Measurements from ENCODE around the gene CCDC6.

Gene CCDC6

GRCh38 chr10:59888781-59889435 lies 17.4 kb downstream of the CCDC6 start:
- Histone ChIP-seq H3K4me2 (ENCODE audit: low read depth, low read length, poor library complexity, severe bottlenecking) (no peak overlapping the region), H3K9ac (ENCODE audit: low read length) (no peak overlapping the region), H3K36me3 (ENCODE audit: low read length) (no peaks in the 10 kb centered on the region), H3K9me3 (ENCODE audit: insufficient read depth, low read length) (no peaks in the 10 kb centered on the region), H3K4me3 (ENCODE audit: insufficient read depth, low read length, poor library complexity, severe bottlenecking) (no peak overlapping the region), H3K27ac (ENCODE audit: low read depth, low read length) (no peak overlapping the region), H3F3A (ENCODE audit: insufficient read depth) (peaks cover 19% of the 10 kb centered on the region), H2AFZ (ENCODE audit: low read depth, low read length, severe bottlenecking) (no peak overlapping the region), H3K79me2 (ENCODE audit: insufficient read depth, low read length) (peaks cover 94% of the 10 kb centered on the region), H4K20me1 (ENCODE audit: low read depth, low read length) (peaks cover 40% of the 10 kb centered on the region), H3K9me2 (replicated peaks; ENCODE audit: insufficient read depth, low read length) (no peaks in the 10 kb centered on the region), H3K27me3 (ENCODE audit: low read length) (no peaks in the 10 kb centered on the region)
- TF ChIP-seq CTCF (IDR thresholded peaks at IDR 0.05; ENCODE audit: insufficient read depth, low read length, poor library complexity, severe bottlenecking) = no peak
- no peak for TF ChIP-seq EZH2phosphoT487 (conservative IDR thresholded peaks at IDR 0.05; ENCODE audit: low read length)

DNA sequence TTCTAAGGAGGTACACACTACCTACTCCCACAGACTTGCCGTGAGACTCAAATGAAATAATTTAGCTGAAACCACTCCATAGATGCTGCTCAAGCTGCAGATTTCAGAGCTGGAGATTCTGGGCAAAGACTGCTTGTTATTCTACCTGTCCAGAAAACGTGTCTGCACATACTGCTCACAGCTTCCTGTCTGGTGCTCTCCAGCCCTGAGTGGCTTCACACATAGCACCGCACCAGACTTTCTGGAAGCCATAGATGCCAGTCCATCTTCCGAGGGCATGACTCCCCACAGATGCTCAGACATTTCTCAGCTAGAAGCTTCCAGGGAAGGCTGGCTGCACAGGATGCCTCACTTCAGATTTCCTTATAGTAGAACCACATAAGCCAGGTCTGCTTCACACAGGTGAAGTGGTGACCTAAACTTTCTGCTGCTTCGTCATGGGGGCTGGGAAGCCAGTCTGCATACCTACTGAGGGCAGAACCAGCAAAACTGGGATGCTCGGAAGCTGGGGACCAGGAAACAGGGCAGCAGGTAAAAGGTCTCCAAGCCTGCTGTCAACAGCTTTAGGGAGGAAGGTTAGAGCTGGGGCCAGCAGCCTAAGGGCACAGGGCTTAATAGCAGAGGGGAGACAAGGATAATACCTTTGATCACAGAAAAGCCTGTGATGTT lies 18.2 kb downstream of the CCDC6 start:
- Histone ChIP-seq H3K9me2 (replicated peaks; ENCODE audit: insufficient read depth, low read length) (no peaks in the 10 kb centered on the region), H3K79me2 (ENCODE audit: insufficient read depth, low read length) (peaks cover 94% of the 10 kb centered on the region), H3K9ac (ENCODE audit: low read length) (no peak overlapping the region), H3K4me3 (ENCODE audit: insufficient read depth, low read length, poor library complexity, severe bottlenecking) (no peak overlapping the region), H3K27me3 (ENCODE audit: low read length) (no peaks in the 10 kb centered on the region), H3F3A (ENCODE audit: insufficient read depth) (peaks cover 19% of the 10 kb centered on the region), H3K27ac (ENCODE audit: low read depth, low read length) (no peak overlapping the region), H3K4me2 (ENCODE audit: low read depth, low read length, poor library complexity, severe bottlenecking) (peak overlapping the region; percentile 56), H2AFZ (ENCODE audit: low read depth, low read length, severe bottlenecking) (no peak overlapping the region), H3K9me3 (ENCODE audit: insufficient read depth, low read length) (no peaks in the 10 kb centered on the region), H4K20me1 (ENCODE audit: low read depth, low read length) (peaks cover 48% of the 10 kb centered on the region), H3K36me3 (ENCODE audit: low read length) (no peaks in the 10 kb centered on the region)
- TF ChIP-seq CTCF (IDR thresholded peaks at IDR 0.05; ENCODE audit: insufficient read depth, low read length, poor library complexity, severe bottlenecking) = no peak
- no peak for TF ChIP-seq EZH2phosphoT487 (conservative IDR thresholded peaks at IDR 0.05; ENCODE audit: low read length)

- no peaks in the 10 kb centered on the region for H3K36me3 ChIP-seq (ENCODE audit: low read length)
- TF ChIP-seq CTCF (IDR thresholded peaks at IDR 0.05; ENCODE audit: insufficient read depth, low read length, poor library complexity, severe bottlenecking) (no peak), EZH2phosphoT487 (conservative IDR thresholded peaks at IDR 0.05; ENCODE audit: low read length) (no peak)
- H3K27me3 ChIP-seq (ENCODE audit: low read length) = no peaks in the 10 kb centered on the region
- peaks cover 42% of the 10 kb centered on the region for H4K20me1 ChIP-seq (ENCODE audit: low read depth, low read length)
- H3K4me3 ChIP-seq (ENCODE audit: insufficient read depth, low read length, poor library complexity, severe bottlenecking) = no peak overlapping the region
- peak overlapping the region; percentile 72 for H3K27ac ChIP-seq (ENCODE audit: low read depth, low read length)
- no peak overlapping the region for H3K9ac ChIP-seq (ENCODE audit: low read length)
- no peaks in the 10 kb centered on the region for H3K9me3 ChIP-seq (ENCODE audit: insufficient read depth, low read length)
- no peaks in the 10 kb centered on the region for H3K9me2 ChIP-seq (replicated peaks; ENCODE audit: insufficient read depth, low read length)
- H2AFZ ChIP-seq (ENCODE audit: low read depth, low read length, severe bottlenecking) = no peak overlapping the region
- H3K79me2 ChIP-seq (ENCODE audit: insufficient read depth, low read length) = peaks cover 88% of the 10 kb centered on the region
- H3F3A ChIP-seq (ENCODE audit: insufficient read depth) = peaks cover 19% of the 10 kb centered on the region
- H3K4me2 ChIP-seq (ENCODE audit: low read depth, low read length, poor library complexity, severe bottlenecking) = peak overlapping the region; percentile 56
These were observed 19.4 kb downstream of the CCDC6 start for GRCh38 chr10:59887006-59887405.
